K562 (cell line): ENCODE results near the gene CD164L2. TPM values are rescaled to one million over a fixed set of nuclear protein-coding genes. Genes with fewer than 3 reads are reported as not detected.

Source experiments
- CBX3 ChIP-seq, 2 experiments: IDR thresholded peaks; 1 replicate in 1 of 2; 2 replicates in 1 of 2; pipeline ENCODE4 v1.6.1; 2012; ENCODE audit warnings: inconsistent platforms in 2 of 2, low read length in 2 of 2, borderline replicate concordance in 1 of 2, control low read depth in 1 of 2
- CHCHD3 ChIP-seq: fragments of 250-450 bp; sonication (Bioruptor Pico); IDR thresholded peaks from 2 replicates; pipeline ENCODE4 v2.1.2; 2022; ENCODE audit warnings: mild to moderate bottlenecking
- CSDE1 ChIP-seq, 2 experiments: fragments of 450-650 bp; IDR thresholded peaks; 2 replicates each; pipeline ENCODE4 v1.6.1; 2016; ENCODE audit warnings: mild to moderate bottlenecking in 1 of 2
- ETS1 ChIP-seq: conservative IDR thresholded peaks from 2 replicates; pipeline ENCODE4 v1.6.1; 2011; ENCODE audit warnings: low read depth, mild to moderate bottlenecking, low read length; ENCODE audit not compliant: control insufficient read depth
- JUND ChIP-seq, 2 experiments: IDR thresholded peaks; 2 replicates in 1 of 2; 3 replicates in 1 of 2; pipeline ENCODE4 v1.6.1; 2011; ENCODE audit warnings: borderline replicate concordance in 2 of 2, low read depth in 2 of 2, low read length in 2 of 2, improper control_type of control experiment in 1 of 2, missing biosample characterization in 1 of 2, missing genetic modification characterization in 1 of 2, missing genetic modification reagents in 1 of 2
- KAT8 ChIP-seq: fragments of 450-650 bp; IDR thresholded peaks from 2 replicates; pipeline ENCODE4 v1.6.1; 2016; ENCODE audit warnings: low read depth, mild to moderate bottlenecking
- KLF1 ChIP-seq: fragments of 450-650 bp; IDR thresholded peaks from 2 replicates; pipeline ENCODE4 v1.6.1; 2016; ENCODE audit warnings: missing genetic modification characterization, missing compliant biosample characterization
- SETDB1 ChIP-seq: IDR thresholded peaks from one replicate; pipeline ENCODE4 v1.6.1; 2012; ENCODE audit warnings: low read length, control low read depth, inconsistent platforms
- SPI1 ChIP-seq: IDR thresholded peaks from 2 replicates; pipeline ENCODE4 v1.6.1; 2011; ENCODE audit warnings: low read depth, low read length, control low read depth, borderline replicate concordance
- YY1 ChIP-seq, 3 experiments: IDR thresholded peaks; 2 replicates each; pipeline ENCODE4 v1.6.1; 2011; ENCODE audit warnings: low read length in 2 of 3, mild to moderate bottlenecking in 2 of 3, moderate library complexity in 2 of 3, borderline replicate concordance in 1 of 3, control low read depth in 1 of 3, low read depth in 1 of 3; ENCODE audit not compliant: insufficient read depth in 3 of 3, insufficient replicate concordance in 2 of 3, control insufficient read depth in 1 of 3, insufficient read length in 1 of 3; ENCODE audit errors: extremely low read depth in 1 of 3
- ZMIZ1 ChIP-seq, 2 experiments: fragments of 150-350 bp in 1 of 2; IDR thresholded peaks; 2 replicates each; pipeline ENCODE4 v1.6.1; 2012 to 2016; ENCODE audit warnings: low read depth in 2 of 2, low read length in 2 of 2, mild to moderate bottlenecking in 1 of 2, moderate library complexity in 1 of 2
- ZNF165 ChIP-seq: fragments of 250-450 bp; sonication (Bioruptor Pico); IDR thresholded peaks from 2 replicates; pipeline ENCODE4 v1.4.0; 2020; ENCODE audit warnings: borderline replicate concordance
- ZNF707 ChIP-seq: fragments of 250-450 bp; sonication (Bioruptor Pico); conservative IDR thresholded peaks from 2 replicates; pipeline ENCODE4 v1.8.0; 2022; ENCODE audit warnings: inconsistent platforms, mild to moderate bottlenecking, moderate library complexity
- ZNF778 ChIP-seq: fragments of 450-650 bp; formaldehyde crosslinking; IDR thresholded peaks from 2 replicates; pipeline ENCODE4 v1.4.0; 2020; ENCODE audit warnings: mild to moderate bottlenecking, moderate library complexity
- polyA plus RNA-seq, 8 experiments: library from polyadenylated mRNA; depleted of rRNA in 4 of 8; stranded (reverse) in 5 of 8; unstranded in 3 of 8; fragments of >200 nt; fragmentation: Nextera tagmentation in 2 of 8; fragmentation: Illumina TruSeq in 1 of 8; extraction: Ambion mirVana in 2 of 8; extraction: Trizol in 1 of 8; gene quantifications; 2 replicates each; pipeline versions ENCODE4 v1.2.1 to v1.2.3, GENCODE V29; 2011 to 2014; ENCODE audit warnings: inconsistent platforms in 1 of 8, missing spikeins in 1 of 8
- total RNA-seq, 7 experiments: library from RNA; depleted of rRNA in 6 of 7; stranded (reverse); fragments of >200 nt in 6 of 7; fragmentation: Illumina TruSeq in 2 of 7; extraction: Trizol in 2 of 7; gene quantifications; 2 replicates each; pipeline versions ENCODE4 v1.2.1 to v1.2.3, GENCODE V29; 2011 to 2021; ENCODE audit warnings: low replicate concordance in 1 of 7

Gene CD164L2
- total and polyA plus RNA-seq, 9 of the 15 experiments (the other 6 are each of a cell fraction or from before 2014, with no cell fraction given) = 0.08 to 0.92 (median 0.38) TPM; not detected in 1

- TF ChIP-seq KAT8 (no peak), JUND (IDR thresholded peaks at IDR 0.05; ENCODE audit: borderline replicate concordance, low read depth, low read length) (no peak), JUND (tag; IDR thresholded peaks at IDR 0.05; ENCODE audit: borderline replicate concordance, low read depth, low read length) (no peak), KLF1 (tag) (no peak), CSDE1 (IDR thresholded peaks at IDR 0.05) (no peak), ZNF778 (CRISPR knock-in tag) (no peak), SPI1 (no peak), ETS1 (no peak), SETDB1 (no peak), ZMIZ1 (IDR thresholded peaks at IDR 0.05; ENCODE audit: low read depth in 2 of 2, low read length in 2 of 2) (no peak), ZNF707 (CRISPR knock-in tag) (no peak), ZNF165 (CRISPR knock-in tag) (no peak), CBX3 (IDR thresholded peaks at IDR 0.05; ENCODE audit: borderline replicate concordance in 1 of 2, low read length in 2 of 2) (no peak), YY1 (IDR thresholded peaks at IDR 0.05; ENCODE audit: borderline replicate concordance in 1 of 3, control insufficient read depth in 1 of 3, extremely low read depth in 1 of 3, insufficient read depth in 3 of 3, insufficient read length in 1 of 3, insufficient replicate concordance in 2 of 3, low read depth in 1 of 3, low read length in 2 of 3) (no peak), CHCHD3 (no peak)
Observed at GRCh38 chr1:27403931-27404330, 20.8 kb upstream of the CD164L2 start (continued).
